ENCODE data around the gene MAGI1.

The MAGI1 gene

DNA sequence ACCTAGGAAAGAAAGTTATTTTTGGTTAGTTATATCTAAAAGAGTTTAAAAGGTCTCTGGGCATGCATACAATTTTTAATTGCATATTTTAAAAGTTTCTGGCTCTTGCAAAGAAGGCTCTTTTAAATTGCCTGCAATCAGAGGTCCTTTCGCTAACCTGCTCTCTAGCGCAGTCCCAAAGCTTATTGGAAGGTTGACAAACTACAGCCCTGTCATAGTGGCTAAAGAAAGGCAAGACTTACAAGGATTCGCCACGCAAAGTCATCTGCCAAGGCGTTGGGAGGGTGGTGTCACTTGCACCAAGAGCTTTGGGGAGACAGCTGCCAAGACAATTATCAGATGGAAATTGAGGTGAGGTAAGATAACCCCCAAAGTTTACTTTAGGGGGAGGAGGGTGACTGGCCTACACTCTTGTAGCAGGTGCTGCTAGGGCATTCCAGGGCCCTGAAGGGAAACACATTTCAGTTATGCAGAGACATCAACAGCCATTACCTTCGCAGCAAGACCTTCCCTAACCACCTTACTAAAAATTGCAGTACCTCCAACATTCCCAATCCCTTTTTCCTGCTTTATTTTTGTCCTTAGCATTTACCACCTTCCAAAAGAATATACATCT is 606.2 kb downstream of the MAGI1 start:
- no peak for DNase-seq (ENCODE audit: low read depth, low spot score)

DNA sequence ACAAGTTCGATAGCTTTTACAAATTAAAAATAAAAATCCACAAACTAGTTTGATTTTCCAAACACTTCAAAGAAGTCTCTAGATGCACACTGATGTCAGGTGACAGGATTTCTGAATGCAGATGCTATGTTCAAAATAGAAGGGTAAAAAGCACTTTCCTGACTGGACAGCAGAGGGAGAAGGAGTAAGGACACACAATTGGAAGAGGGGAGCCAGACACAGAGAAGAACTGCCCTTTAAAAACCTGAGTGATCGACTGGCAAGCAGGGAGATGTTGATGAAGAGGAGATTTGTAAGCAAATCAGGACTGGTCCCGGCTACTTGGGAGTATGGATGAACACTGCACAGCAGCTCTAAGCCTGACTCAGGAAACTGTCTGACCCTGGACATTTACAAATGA is 612.8 kb downstream of the MAGI1 start:
- DNase-seq (ENCODE audit: low read depth, low spot score) = peak; percentile 26

DNA sequence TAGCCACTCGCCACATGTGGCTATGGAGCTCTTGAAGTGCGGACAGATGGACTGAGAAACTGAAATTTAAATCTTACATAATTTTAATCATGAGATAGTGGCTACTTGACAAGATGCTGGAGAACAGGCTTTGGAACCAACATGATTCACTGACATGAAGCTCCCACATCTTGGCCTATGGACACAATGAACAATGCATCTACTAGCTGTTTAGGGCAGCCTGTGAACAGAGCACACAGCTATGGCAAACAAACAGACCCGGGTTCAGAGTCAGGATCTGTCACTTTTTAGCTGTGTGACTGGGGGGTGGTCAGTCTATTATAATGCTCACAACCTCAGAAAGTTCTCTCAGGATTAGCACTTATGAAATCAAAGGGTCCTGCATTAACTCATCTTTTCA is 616.6 kb downstream of the MAGI1 start:
- no peak for DNase-seq (ENCODE audit: low read depth, low spot score)

DNA sequence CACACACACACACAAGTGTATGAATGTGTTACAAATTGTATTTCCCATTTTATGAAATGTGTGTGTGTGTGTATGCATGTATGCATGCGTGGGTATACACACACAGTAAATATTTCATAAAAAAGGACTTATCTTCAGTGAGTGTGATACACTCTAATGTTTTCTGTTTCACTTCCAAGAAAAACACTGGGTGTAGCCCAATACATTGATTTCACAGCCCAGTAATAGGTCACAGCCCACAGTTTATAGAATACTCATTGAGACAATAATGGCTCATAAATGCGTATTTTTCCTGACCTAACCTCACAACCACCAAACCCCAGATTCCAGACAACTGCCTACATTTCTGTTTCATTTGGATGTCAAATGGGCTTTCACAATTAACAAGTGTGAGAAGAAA is 619.5 kb downstream of the MAGI1 start:
- no peak for DNase-seq (ENCODE audit: low read depth, low spot score)

DNA sequence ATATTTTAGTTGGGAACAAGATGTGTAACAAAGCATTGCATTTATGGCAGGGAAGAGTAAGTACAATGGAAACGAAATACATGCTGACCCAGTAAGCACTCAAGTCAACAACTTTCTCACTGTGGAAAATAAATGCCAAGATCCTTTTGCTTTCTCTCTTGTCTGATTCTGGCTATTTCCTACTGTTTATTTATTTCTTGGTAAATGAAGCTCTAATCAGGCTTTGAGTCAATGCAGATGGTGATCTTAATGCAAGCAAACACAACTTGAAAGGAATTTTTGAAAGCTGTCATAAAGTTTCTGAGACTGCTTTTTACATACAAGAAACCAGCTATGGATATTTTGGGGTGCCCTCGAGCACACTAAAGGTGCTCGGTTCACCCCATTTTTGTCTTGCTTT is 624.8 kb downstream of the MAGI1 start:
- DNase-seq (ENCODE audit: low read depth, low spot score) = no peak

DNA sequence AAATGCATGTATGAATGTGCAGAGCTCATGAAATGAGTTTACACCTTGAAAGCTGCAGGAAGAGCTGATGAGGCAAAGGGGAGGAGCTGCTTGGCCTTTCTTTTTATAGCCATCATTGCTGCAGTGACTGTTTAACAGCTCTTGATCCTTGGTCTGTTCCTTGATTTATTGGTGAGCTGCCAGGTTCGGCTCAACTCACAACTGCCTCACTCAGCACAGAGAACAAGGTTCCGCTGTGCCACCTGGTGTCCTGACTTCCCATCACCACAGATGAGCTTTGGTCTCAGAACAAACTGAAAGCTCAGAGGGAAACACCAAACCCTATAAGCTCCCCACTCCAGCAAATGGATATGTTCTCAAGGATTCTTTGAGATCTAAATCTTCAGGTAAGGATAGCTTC is 626.1 kb downstream of the MAGI1 start:
- peak; percentile 41 for DNase-seq (ENCODE audit: low read depth, low spot score)

DNA sequence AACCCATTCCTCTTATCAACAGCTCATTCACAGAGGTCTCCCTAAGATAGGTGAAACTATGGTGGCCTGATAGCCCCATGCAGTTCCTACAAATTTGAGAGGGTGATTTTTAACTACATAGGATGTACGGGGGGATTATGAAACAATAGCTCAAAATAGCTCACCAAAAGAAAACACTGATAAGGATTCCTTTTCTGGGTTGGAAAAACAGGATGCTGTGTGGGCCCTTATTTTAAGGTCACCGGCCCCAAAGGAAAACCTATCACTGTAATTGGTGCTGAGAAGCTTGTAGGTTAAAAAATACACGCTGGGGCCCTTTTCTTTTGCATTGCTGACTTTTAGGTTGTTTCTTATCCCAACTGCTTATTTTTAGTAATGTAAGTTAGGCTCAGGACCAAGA is 627.4 kb downstream of the MAGI1 start:
- no peak for DNase-seq (ENCODE audit: low read depth, low spot score)

DNA sequence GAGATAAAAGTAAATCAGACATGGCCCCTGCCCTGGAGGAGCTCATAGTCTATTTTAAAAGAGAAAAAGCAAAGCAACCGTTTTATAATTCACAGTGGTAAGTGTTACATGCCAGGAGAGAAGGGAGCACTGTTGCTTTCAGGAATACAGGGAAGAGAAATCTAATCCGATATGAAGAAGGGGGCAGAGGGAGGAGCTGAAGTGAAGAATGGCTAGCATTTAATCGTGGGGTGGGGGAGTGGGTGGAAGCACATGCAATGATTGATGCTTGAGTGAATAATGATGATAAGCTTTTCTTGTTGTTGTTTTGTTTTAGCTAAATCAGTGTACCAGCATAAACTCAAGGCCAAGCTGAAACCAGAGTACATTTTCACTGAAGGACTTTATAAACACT is 629.5 kb downstream of the MAGI1 start:
- no peak for DNase-seq (ENCODE audit: low read depth, low spot score)

DNA sequence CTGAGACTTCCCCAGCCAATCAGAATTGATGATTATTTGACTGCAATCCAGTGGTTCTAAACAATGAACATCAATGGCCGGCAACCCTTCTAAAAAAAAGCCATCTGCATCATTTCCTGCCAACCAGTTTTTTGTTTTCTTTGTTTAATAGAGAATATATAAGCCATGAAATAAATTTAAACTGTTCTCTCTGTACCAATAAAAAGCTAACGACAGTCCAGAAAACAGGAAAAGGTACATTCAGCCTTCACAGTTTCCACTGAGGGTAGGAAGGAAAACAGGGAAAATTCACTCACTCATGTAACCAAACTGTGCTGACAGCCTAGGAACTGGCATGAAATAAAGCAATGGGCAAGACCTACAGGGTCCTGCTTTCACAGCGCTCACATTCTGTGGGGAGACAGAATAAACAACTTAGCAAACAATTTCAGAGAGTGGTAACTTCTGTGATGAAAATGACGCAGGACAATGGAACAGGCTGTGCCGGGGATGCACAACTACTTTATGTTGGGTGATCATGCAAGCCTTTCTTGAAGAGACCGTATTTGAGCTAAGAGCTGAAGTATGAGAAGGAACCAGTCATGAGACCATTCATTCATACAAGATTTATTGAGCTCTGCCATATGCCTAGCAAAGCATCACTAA is 630.1 kb downstream of the MAGI1 start:
- no peak for DNase-seq (ENCODE audit: low read depth, low spot score)

DNA sequence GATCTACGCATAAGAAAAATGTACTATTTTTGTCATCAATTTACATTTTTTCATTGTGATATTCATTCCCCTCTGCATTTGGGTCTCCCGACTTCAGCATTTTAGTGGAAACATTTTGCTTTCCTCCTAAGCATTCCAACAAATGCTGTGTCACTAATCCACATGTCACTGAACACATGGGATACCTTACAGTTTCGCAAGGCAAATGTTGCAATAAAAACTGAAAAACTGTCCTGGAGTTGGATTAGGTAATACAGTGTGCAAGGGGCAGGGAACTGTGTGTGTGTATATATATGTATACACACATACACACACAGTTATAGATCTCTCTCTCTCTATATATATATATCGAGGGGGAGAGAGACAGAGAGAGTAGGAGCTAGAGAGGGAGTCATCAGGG is 632.2 kb downstream of the MAGI1 start:
- DNase-seq (ENCODE audit: low read depth, low spot score) = no peak

DNA sequence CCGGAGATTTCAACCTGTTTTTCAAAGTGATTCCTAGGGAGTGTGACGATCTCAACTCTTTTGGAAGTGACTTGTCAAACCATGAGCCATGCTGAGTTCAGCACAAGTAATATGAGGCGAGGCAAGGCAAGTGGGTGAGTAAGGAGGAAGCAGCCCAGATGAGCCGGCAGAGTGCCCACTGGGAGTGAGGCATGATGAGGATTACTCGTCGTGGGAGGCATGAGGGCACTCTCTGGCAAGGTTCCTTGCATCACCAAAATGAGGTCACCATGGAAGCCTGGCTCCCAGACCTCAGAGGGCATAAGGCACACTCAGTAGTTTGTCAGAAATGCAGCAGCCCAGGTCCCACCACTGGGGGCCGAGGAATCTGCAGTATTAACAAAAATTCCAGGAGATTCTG is 636.1 kb downstream of the MAGI1 start:
- DNase-seq (ENCODE audit: low read depth, low spot score) = peak; percentile 88

DNA sequence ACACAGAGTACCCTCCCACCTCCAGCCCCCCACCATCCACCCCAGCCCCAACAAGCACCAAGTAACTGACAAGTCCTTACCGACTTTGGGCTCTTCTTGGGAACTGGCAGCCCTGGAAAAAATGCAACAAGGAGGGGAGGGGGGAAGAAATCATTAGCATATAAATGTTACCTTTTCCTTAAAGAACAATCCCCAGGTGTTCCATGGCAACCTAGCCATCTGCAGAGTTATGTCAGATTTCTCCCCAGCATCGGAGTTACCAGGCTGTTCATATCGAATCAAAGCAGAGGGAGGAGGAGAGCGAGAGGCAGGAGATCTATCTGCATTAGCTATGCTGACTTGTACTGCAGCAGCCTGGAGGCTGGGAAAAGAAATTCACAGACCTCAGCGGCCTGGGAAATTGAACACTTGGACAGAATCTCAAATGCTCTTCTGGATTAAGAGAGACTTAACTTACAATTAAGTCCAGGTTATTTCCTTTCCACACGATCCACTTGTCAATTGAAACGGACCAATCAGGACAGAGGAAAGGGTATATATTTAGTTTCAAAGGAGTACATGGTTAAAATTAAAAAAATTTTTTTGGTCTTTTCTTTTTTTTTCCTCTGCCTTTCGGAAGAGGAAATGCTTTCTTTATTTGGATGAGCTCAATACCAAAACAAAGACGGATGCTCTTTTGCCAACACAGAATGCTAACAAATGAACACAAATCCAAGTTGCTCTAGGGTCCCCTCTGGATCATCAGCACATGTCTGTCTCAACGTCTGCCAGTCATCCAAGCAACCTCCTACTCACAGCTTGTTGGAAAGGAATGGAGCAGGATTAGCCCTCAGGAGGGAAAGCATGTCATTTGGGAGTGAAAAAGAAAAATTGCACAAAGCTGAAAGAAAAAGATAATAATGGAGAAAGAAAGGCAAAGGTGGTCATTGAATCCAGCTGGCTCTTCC is 637.1 kb downstream of the MAGI1 start:
- DNase-seq (ENCODE audit: low read depth, low spot score) = peak; percentile 63

DNA sequence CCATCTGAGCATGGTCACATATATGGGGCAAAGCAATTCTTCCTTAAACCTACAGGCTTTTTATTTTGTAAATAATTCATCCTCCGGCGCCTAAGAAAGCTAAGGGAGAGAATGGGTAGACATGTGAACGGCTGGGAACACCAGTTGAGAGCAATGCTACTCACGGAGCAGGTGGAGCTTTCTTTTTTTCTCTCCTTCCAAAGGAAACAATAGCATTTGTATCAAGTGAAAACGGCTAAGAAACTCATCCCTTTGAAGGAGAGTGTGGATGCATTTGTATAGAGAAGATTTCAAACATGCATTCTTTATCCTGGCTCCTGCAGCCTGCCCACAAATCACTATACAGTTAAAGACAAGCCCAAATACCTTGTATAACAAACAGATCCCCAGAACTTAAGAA is 637.8 kb downstream of the MAGI1 start:
- peak; percentile 9 for DNase-seq (ENCODE audit: low read depth, low spot score)

DNA sequence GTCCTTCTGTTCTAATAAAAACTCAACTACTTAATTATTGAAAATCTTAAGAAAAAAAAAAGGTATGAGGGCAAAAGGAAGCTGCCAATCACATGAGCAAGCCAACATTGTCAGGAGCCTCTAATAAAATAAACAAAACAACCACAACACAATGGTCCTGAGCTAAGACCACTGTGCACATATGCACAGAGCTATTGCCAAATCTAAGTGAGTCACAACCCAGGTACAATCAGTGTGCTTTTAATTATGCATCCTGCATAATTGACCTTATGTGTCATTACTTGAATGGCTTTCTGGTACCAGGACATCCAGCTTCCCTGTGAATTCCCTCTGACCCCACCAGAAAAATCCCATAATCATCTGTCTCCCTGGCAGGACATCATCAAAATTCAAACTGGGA is 639.8 kb downstream of the MAGI1 start:
- DNase-seq (ENCODE audit: low read depth, low spot score) = peak; percentile 68

DNA sequence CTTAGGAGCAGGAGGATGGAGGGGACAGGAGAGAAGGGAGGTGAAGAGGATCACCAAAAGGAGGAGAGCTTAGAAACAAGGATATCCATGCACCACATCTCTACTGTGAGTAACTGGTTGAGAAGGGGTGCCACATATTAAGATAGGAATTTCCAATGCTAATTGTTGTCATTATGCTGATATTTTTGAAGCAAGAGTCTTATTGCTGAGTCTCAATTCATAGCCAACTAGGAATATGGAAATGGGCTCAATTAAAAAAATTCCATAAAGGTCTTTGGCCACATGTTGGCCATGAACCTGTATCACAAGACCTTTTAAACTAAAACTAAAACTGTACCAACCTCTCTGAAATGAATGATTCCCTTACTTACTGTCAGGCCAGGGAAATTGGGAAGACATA is 642.6 kb downstream of the MAGI1 start:
- DNase-seq (ENCODE audit: low read depth, low spot score) = no peak

DNA sequence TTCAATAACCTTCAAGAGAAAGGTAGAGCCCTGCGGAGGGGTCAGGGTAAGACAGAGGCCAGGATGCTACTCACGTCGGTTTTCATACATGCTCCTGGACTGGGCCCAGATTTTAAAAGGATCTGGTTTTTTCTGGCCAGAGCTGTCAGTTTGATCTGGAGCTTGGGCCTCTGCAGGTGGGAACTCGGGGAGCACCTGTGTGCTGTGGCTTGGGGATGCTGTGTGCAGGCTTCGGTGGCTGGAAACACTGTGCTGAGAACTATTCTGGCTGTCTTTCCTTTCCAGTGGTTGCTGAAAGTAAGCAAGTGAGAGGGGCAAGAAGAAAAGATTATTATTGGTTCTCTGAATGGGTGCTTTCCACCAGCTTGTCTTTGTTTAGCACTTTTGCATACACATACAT is 647.6 kb downstream of the MAGI1 start:
- no peak for DNase-seq (ENCODE audit: low read depth, low spot score)

DNA sequence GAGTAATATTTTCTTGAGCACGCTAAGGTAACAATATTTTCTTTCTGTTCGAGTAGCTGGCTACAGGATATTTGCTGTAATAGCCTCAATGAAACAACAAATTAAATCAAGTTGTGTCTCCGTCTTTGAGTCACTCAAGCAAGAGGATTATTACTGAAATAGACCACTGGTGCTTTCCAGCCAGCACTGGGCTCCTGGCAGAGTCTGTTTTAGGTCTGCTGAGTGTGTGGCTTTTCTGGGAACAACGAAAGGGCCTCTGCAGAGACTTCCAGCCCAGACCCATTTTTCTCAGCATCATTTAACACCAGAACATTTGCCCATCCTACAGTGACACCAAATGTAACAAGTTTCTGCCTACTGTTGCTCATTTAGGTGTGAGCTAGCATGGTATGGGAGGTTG is 652.9 kb downstream of the MAGI1 start:
- no peak for DNase-seq (ENCODE audit: low read depth, low spot score)

DNA sequence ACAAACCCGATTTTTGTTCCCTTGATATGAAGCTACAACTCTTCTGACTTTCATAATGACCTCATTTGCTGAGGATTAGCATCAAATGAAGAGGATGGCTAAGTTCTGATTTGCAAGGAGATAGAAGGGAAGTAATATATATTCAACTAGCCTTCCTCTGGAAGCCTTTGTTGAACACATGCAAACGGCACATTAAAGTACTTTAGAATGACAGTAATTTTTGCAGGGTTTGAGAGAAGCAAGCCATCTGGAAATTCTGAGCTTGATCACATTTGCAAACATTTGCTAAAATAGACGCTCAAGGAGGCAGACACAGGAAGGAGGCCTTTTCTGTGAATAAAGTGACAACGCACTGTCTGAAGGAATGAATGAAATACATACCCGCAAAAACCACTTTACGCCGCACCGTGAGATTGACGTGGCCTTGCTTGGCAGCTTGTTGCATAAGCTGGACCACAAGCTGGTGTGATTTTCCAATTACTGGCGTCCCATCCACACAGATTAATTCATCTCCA is 657.2 kb downstream of the MAGI1 start:
- no peak for DNase-seq (ENCODE audit: low read depth, low spot score)

DNA sequence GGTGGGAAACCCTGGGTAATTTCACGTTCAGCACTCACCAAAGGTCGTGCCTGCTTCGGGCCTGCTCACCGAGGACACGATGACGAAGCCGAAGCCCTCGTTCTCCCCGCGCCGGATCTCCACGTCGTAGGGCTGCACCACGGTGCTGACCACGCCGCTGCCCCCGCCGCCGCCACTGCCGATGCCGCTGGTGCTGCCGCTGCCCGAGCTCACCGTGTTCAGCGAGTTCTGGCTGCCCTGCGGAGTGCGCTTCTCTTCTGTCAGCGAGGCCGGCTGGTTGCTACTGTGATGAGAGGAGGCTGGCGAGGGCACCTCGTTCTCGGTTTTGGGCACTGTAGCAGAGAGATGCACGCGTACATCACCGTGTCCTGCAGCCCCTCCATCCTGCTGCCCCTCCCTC is 659.5 kb downstream of the MAGI1 start:
- DNase-seq (ENCODE audit: low read depth, low spot score) = no peak

DNA sequence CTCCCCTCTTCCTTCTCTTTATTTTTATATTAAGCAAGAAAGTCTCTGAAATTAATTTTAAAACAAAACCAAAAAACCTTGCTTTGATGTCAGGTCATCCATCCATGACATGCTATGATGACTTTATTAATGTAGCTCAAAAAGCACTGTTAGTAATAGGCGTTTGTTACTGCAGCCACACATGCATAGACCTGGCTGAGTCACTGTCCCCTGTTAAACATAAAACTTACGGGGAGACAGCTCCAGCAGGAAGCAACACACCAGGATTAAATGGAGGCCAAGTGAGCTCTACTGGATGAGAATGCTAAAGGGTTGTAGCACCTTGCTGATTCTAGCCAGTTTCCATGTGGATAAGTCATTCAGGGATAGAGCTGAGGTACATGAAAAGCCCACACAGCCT is 661.1 kb downstream of the MAGI1 start:
- no peak for DNase-seq (ENCODE audit: low read depth, low spot score)

DNA sequence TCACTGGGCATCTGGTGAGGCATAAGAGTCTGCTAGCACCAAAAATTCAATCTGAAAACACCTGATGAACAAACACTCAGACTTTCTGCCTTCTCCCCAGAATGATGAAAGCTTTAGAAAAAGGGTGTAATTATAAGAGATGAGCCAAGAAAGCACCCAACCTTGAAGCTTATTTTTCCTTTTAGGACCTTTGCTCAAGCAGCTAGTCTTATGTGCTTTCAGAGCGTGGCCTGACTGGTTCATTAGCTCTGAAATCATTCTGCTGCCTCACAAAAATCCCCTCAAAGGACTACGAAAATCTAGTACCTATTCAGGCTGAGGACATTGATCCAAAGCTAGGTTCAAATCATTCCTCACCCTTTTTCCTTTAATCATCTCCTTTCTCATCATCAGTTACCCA is 662.3 kb downstream of the MAGI1 start:
- no peak for DNase-seq (ENCODE audit: low read depth, low spot score)

DNA sequence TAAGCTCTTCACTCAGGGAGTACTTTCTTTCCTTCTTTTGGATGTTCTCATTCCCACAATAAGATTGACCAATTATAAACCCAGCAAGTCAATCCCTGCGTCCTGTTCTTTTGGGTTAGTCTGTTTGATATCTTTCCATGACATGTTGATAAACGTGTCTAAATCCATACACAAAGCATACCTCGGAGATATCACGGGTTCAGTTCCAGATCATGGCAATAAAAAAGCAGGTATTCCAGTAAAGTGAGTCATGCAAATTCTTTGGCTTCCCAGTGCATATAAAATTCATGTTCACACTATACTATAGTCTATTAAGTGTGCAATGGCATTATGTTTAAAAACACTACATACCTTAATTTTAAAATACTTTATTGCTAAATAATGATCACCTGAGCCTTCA is 667.7 kb downstream of the MAGI1 start:
- no peak for DNase-seq (ENCODE audit: low read depth, low spot score)

DNA sequence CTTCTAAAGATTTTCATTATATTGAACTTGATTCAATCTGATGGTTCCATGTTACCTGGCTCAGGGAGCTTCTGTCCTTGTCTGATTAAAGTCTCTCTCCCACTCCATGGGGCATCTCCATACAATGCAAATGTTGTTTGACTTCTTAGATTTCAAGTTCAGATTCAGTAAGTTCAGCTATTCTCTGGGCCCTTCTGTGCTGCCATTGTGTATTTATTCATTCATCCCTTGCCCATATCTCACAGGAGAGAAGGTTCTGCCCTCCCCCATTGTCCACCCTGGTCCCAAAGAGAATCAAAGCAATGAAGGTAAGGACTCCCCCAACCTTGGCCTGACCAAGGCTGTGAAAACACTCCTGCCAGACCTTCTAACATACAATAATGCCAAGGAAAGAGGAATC is 669.9 kb downstream of the MAGI1 start:
- no peak for DNase-seq (ENCODE audit: low read depth, low spot score)

All from astrocyte of the hippocampus (primary cell).